Measurements from ENCODE around the gene PTGR2. TPM values are rescaled to one million over a fixed set of nuclear protein-coding genes. Genes with fewer than 3 reads are reported as not detected.

Gene PTGR2
- total and polyA plus RNA-seq, 5 donors from 2014 or later: 0.98 to 2.8 (median 1.1) TPM

DNA sequence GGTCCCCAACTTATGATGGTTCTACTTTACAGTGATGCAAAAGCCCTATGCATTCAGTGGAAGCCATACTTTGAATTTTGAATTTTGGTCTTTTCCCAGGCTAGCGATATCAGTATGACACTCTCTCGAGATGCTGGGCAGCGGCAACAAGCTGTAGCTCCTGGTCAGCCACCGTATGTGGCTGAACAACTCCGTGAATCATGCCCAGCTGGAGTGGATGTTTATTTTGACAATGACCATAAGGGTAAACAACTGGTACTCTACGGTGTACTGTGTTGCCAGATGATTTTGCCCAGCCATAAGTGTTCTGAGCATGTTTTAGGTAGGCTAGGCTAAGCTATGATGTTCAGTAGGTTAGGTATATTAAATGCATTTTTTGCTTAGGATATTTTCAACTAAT, 26.8 kb downstream of the PTGR2 start:
- H3K4me1 ChIP-seq (ENCODE audit: control insufficient read depth, insufficient read depth, low read length, poor library complexity, severe bottlenecking): no peaks in the 10 kb centered on the region
- DNase-seq (no peak), ATAC-seq (ENCODE audit: low read depth in 2 of 2) (no peak)
- Mint-ChIP-seq H3K9me3 (no peaks in the 10 kb centered on the region), H3K4me3 (no peak overlapping the region), H3K27me3 (peaks cover 5% of the 10 kb centered on the region), H3K27ac (no peak overlapping the region), H3K4me1 (no peaks in the 10 kb centered on the region), H3K36me3 (peaks cover 5% of the 10 kb centered on the region)
- no peaks in the 10 kb centered on the region for H3K9me3 ChIP-seq (ENCODE audit: control insufficient read depth in 2 of 2, low read length in 2 of 2)
- H3K36me3 ChIP-seq (ENCODE audit: control insufficient read depth, insufficient read depth, low read length): no peaks in the 10 kb centered on the region
- H3K27ac ChIP-seq (ENCODE audit: insufficient read depth, low read length, poor library complexity, severe bottlenecking): no peak overlapping the region
- H3K4me3 ChIP-seq (ENCODE audit: low read depth, low read length): no peak overlapping the region
- no peaks in the 10 kb centered on the region for H3K27me3 ChIP-seq (ENCODE audit: control insufficient read depth, insufficient read depth, low read length)

DNA sequence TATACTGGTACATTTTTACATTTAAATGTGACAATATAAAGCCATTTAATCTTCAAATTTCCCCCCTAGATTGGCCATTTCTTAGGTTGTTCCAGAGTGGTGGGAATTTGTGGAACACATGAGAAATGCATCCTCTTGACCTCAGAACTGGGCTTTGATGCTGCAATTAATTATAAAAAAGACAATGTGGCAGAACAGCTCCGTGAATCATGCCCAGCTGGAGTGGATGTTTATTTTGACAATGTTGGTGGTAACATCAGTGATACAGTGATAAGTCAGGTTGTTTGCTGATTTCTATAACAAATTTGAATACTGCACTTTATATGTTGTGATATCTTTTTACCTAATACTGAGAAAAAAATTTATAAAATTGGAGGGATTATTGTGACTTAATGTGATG, 27.4 kb downstream of the PTGR2 start:
- Histone ChIP-seq H3K4me1 (ENCODE audit: control insufficient read depth, insufficient read depth, low read length, poor library complexity, severe bottlenecking) (no peaks in the 10 kb centered on the region), H3K9me3 (ENCODE audit: control insufficient read depth in 2 of 2, low read length in 2 of 2) (no peaks in the 10 kb centered on the region), H3K4me3 (ENCODE audit: low read depth, low read length) (no peak overlapping the region), H3K27ac (ENCODE audit: insufficient read depth, low read length, poor library complexity, severe bottlenecking) (no peak overlapping the region), H3K27me3 (ENCODE audit: control insufficient read depth, insufficient read depth, low read length) (no peaks in the 10 kb centered on the region), H3K36me3 (ENCODE audit: control insufficient read depth, insufficient read depth, low read length) (no peaks in the 10 kb centered on the region)
- ATAC-seq (ENCODE audit: low read depth in 2 of 2): no peak
- Mint-ChIP-seq H3K27ac (no peak overlapping the region), H3K36me3 (peaks cover 5% of the 10 kb centered on the region), H3K9me3 (no peaks in the 10 kb centered on the region), H3K4me1 (no peaks in the 10 kb centered on the region), H3K27me3 (peaks cover 5% of the 10 kb centered on the region), H3K4me3 (no peak overlapping the region)
- no peak for DNase-seq

DNA sequence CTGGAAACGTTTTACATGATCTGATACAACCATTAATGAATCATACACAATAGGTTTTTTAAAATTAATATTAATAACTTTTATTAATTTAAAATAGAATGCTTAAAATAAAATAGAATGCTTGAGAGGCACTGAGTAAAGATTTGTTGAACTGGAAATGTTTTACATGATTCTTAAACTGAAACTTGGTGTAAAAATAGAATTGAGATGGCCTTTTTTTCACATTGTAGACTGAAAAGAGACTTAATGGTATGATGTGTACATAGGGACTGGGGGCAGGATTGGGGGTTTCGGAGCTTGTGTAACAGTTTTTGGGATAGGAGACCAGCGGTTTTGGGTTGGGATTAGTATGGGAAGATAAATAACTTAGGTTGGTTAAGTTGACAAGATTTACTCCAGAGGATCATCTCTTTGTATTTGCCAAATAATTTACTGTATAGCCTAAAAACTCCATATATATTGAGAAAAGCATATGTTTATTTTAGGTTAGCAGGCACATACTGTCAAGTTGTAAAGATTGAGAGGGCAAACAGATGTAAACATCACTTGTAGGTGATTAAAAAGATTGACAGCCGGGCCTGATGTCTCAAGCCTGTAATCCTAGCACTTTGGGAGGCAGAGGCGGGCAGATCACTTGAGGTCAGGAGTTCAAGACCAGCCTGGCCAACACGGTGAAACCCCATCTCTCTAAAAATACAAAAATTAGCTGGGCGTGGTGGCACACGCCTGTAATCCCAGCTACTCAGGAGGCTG, 33.0 kb downstream of the PTGR2 start:
- Histone ChIP-seq H3K27me3 (ENCODE audit: control insufficient read depth, insufficient read depth, low read length) (no peaks in the 10 kb centered on the region), H3K4me1 (ENCODE audit: control insufficient read depth, insufficient read depth, low read length, poor library complexity, severe bottlenecking) (peaks cover 27% of the 10 kb centered on the region), H3K9me3 (ENCODE audit: control insufficient read depth in 2 of 2, low read length in 2 of 2) (no peaks in the 10 kb centered on the region), H3K4me3 (ENCODE audit: low read depth, low read length) (no peak overlapping the region), H3K36me3 (ENCODE audit: control insufficient read depth, insufficient read depth, low read length) (no peaks in the 10 kb centered on the region), H3K27ac (ENCODE audit: insufficient read depth, low read length, poor library complexity, severe bottlenecking) (no peak overlapping the region)
- ATAC-seq (ENCODE audit: low read depth in 2 of 2): no peak
- no peak for DNase-seq
- Mint-ChIP-seq H3K27ac (peak overlapping the region; percentile 54 to 65 (median 65)), H3K27me3 (peaks cover 5% of the 10 kb centered on the region), H3K36me3 (peaks cover 6% of the 10 kb centered on the region), H3K4me3 (peak overlapping the region; percentile 94 to 98 (median 95)), H3K9me3 (no peaks in the 10 kb centered on the region), H3K4me1 (peaks cover 24 to 44% (median 37%) of the 10 kb centered on the region in 4 donors)

DNA sequence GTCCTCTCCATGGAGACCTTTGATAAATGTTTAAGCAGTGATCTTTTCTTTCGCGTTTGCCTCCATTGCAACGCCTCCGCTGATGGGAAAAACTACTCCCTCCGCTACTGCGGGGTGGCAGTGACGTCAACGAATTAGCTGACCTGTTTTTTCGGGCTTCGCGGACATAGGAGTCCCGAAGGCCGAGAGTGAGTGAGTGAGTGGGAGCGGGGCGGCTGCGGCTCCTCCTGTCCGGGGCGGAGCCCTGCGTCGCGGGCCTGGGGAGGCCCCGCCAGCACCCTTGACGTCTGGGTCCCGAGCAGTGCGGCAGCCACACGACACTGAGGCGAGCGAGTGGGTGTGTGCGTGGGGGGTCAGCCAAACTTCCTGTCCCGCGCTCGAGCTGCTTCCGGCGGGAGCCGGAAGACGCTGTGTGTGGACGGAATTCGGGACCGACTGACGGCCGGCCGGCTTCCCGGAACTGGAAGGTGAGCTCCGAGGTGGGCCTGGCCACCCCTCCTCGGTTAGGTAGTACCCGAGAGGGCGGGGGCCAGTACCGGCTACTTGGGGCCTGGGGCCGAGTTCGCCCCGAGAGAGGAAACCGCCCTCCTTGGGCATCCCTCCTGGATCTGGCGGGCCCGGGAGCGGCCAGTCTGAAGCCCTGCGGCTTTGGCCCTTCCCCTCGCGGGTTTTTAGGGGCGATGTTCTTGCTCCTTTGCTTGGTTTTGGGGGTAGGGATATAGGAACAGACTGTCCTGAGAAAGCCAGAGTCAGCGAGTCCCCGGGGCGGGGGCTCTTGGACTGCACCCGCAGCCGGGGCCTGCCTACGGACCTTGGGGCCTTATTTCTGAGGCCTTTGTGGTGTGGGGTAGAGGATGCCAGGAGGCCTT, 35.1 kb downstream of the PTGR2 start, which contains the start of gene ZNF410:
Gene ZNF410, plus strand, starts transcription at position 411 of the 869 bp plus-strand sequence. CDS start 5,317 bp downstream, outside the sequence.
- H3K27ac ChIP-seq (ENCODE audit: insufficient read depth, low read length, poor library complexity, severe bottlenecking): peak within 1 kb of the TSS; percentile 97
- H3K9me3 ChIP-seq (ENCODE audit: control insufficient read depth in 2 of 2, low read length in 2 of 2): no peaks in the 10 kb centered on the region
- H3K36me3 ChIP-seq (ENCODE audit: control insufficient read depth, insufficient read depth, low read length): peaks cover 2% of the 10 kb centered on the region
- H3K4me3 ChIP-seq (ENCODE audit: low read depth, low read length): peak within 1 kb of the TSS; percentile 97
- Mint-ChIP-seq H3K36me3 (peaks cover 7% of the 10 kb centered on the region), H3K27ac (peak within 1 kb of the TSS; percentile 95 to 98 (median 98)), H3K4me1 (peaks cover 31 to 60% (median 46%) of the 10 kb centered on the region in 4 donors), H3K9me3 (no peaks in the 10 kb centered on the region), H3K27me3 (no peaks in the 10 kb centered on the region), H3K4me3 (peak within 1 kb of the TSS; percentile 94 to 98 (median 95))
- ATAC-seq (ENCODE audit: low read depth in 2 of 2) (peak; percentile 97 to 98), DNase-seq (peak; percentile 81 to 93 (median 84))
- peaks cover 27% of the 10 kb centered on the region for H3K4me1 ChIP-seq (ENCODE audit: control insufficient read depth, insufficient read depth, low read length, poor library complexity, severe bottlenecking)
- no peaks in the 10 kb centered on the region for H3K27me3 ChIP-seq (ENCODE audit: control insufficient read depth, insufficient read depth, low read length)

DNA sequence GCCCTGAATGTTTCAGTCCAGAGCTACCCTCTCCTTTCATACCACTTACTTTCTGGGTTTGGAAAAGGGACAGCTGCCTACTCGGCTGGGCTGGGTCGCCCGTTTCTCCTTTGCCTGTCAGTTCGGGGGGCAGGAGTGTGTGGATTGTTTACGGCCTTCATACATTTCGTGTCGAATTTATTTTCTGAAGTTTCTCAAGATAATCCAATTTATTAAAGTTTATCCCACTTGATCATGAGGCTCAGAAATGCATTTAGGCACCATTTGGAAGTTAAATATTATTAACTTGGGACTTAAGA, 35.6 kb downstream of the PTGR2 start:
- Mint-ChIP-seq H3K4me1 (peaks cover 36 to 64% (median 50%) of the 10 kb centered on the region in 4 donors), H3K36me3 (peaks cover 11% of the 10 kb centered on the region), H3K27me3 (no peaks in the 10 kb centered on the region), H3K27ac (peak overlapping the region; percentile 95 to 98 (median 98)), H3K9me3 (no peaks in the 10 kb centered on the region), H3K4me3 (peak overlapping the region; percentile 94 to 98 (median 95))
- Histone ChIP-seq H3K27me3 (ENCODE audit: control insufficient read depth, insufficient read depth, low read length) (no peaks in the 10 kb centered on the region), H3K9me3 (ENCODE audit: control insufficient read depth in 2 of 2, low read length in 2 of 2) (no peaks in the 10 kb centered on the region), H3K36me3 (ENCODE audit: control insufficient read depth, insufficient read depth, low read length) (peaks cover 2% of the 10 kb centered on the region), H3K4me1 (ENCODE audit: control insufficient read depth, insufficient read depth, low read length, poor library complexity, severe bottlenecking) (peaks cover 27% of the 10 kb centered on the region), H3K4me3 (ENCODE audit: low read depth, low read length) (peak overlapping the region; percentile 97), H3K27ac (ENCODE audit: insufficient read depth, low read length, poor library complexity, severe bottlenecking) (peak overlapping the region; percentile 97)
- ATAC-seq (ENCODE audit: low read depth in 2 of 2) (no peak), DNase-seq (no peak)

DNA sequence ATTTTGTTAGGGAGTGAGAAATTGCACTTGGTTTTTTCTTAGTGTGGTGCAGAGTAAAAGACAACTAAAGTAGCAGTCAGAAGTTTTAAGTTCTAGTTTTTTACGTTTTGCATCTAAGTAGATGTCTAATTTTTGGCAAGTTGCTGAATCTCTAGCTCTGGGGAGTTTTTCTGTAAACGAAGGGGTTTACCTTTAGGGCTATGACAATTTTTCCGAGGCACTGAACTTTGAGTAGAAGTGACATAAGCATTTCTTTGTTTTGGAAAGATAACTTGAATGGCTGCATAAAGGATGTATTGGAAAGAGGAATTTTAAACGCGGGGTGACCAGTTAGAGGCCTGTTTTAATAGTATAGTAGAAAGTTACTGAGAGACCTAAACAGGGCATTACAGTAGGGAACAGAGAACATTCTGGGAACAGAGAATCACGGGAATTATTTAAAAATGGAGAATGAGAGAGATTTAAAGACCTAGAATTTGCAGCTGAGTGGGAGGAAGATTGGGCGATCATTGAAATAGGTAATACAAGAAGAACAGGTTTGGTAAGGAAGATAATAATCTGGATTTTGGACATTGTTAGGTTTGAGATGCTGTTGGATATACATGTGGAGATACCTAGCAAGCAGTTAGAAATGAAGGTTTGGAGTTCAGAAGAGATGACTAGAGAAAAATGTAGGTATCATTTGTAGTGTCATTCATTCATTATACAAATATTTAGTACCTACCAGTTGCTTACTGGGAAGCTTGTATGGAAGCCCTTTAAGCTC, 36.2 kb downstream of the PTGR2 start:
- peaks cover 2% of the 10 kb centered on the region for H3K36me3 ChIP-seq (ENCODE audit: control insufficient read depth, insufficient read depth, low read length)
- Mint-ChIP-seq H3K9me3 (no peaks in the 10 kb centered on the region), H3K27me3 (no peaks in the 10 kb centered on the region), H3K4me1 (peaks cover 36 to 64% (median 50%) of the 10 kb centered on the region in 4 donors), H3K36me3 (peaks cover 11% of the 10 kb centered on the region), H3K27ac (peak overlapping the region; percentile 95 to 98 (median 98)), H3K4me3 (peak overlapping the region; percentile 94 to 98 (median 95))
- H3K9me3 ChIP-seq (ENCODE audit: control insufficient read depth in 2 of 2, low read length in 2 of 2): no peaks in the 10 kb centered on the region
- peak overlapping the region; percentile 97 for H3K27ac ChIP-seq (ENCODE audit: insufficient read depth, low read length, poor library complexity, severe bottlenecking)
- H3K4me3 ChIP-seq (ENCODE audit: low read depth, low read length): peak overlapping the region; percentile 97
- ATAC-seq (ENCODE audit: low read depth in 2 of 2): no peak
- no peaks in the 10 kb centered on the region for H3K27me3 ChIP-seq (ENCODE audit: control insufficient read depth, insufficient read depth, low read length)
- H3K4me1 ChIP-seq (ENCODE audit: control insufficient read depth, insufficient read depth, low read length, poor library complexity, severe bottlenecking): peaks cover 27% of the 10 kb centered on the region
- DNase-seq: peak in 2 of 3 donors; percentile 10 to 14

DNA sequence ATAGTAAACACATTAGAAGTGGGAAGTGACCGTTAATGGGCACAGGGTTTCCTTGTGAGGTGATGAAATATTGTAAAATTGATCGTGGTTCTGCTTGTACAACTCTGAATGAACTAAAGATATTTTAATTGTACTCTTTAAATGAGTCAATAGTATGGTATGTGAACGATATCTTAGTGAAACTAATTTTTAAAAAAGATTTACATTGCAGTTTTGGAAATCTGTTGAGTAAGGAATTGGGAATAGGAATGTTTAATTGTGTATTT, 36.8 kb downstream of the PTGR2 start:
- Histone ChIP-seq H3K27ac (ENCODE audit: insufficient read depth, low read length, poor library complexity, severe bottlenecking) (peak overlapping the region; percentile 97), H3K27me3 (ENCODE audit: control insufficient read depth, insufficient read depth, low read length) (no peaks in the 10 kb centered on the region), H3K4me3 (ENCODE audit: low read depth, low read length) (peak overlapping the region; percentile 97), H3K9me3 (ENCODE audit: control insufficient read depth in 2 of 2, low read length in 2 of 2) (no peaks in the 10 kb centered on the region), H3K4me1 (ENCODE audit: control insufficient read depth, insufficient read depth, low read length, poor library complexity, severe bottlenecking) (peaks cover 27% of the 10 kb centered on the region), H3K36me3 (ENCODE audit: control insufficient read depth, insufficient read depth, low read length) (peaks cover 5% of the 10 kb centered on the region)
- no peaks in the 10 kb centered on the region for H3K9me3 Mint-ChIP-seq
- DNase-seq: no peak
- no peak for ATAC-seq (ENCODE audit: low read depth in 2 of 2)
- peak overlapping the region; percentile 2 to 98 (median 98) for H3K27ac Mint-ChIP-seq
- H3K36me3 Mint-ChIP-seq: peaks cover 11% of the 10 kb centered on the region
- peak overlapping the region; percentile 94 to 98 (median 95) for H3K4me3 Mint-ChIP-seq
- H3K27me3 Mint-ChIP-seq: no peaks in the 10 kb centered on the region
- H3K4me1 Mint-ChIP-seq: peaks cover 36 to 64% (median 50%) of the 10 kb centered on the region in 4 donors

Data from CD4-positive, CD25-positive, alpha-beta regulatory T cell (primary cell).